Measurements from ENCODE around the gene HCLS1.

DNA sequence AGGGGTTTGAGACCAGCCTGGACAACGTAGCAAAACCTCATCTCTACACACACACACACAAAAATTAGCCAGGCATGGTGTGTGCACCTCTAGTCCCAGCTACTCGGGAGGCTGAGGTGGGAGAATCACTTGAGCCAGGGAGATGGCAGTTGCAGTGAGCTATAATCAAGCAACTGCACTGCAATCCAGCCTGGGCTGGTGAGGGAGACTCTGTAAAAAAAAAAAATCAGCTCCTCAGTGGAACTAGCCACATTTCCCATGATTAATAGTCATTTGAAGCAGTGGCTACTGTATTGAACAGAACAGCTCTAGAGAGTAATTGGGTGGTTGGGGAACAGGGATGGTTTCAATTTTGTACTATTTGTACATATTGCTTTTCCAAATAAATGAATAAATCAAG is 79.0 kb downstream of the HCLS1 start:
- TF ChIP-seq, protein P1, sequence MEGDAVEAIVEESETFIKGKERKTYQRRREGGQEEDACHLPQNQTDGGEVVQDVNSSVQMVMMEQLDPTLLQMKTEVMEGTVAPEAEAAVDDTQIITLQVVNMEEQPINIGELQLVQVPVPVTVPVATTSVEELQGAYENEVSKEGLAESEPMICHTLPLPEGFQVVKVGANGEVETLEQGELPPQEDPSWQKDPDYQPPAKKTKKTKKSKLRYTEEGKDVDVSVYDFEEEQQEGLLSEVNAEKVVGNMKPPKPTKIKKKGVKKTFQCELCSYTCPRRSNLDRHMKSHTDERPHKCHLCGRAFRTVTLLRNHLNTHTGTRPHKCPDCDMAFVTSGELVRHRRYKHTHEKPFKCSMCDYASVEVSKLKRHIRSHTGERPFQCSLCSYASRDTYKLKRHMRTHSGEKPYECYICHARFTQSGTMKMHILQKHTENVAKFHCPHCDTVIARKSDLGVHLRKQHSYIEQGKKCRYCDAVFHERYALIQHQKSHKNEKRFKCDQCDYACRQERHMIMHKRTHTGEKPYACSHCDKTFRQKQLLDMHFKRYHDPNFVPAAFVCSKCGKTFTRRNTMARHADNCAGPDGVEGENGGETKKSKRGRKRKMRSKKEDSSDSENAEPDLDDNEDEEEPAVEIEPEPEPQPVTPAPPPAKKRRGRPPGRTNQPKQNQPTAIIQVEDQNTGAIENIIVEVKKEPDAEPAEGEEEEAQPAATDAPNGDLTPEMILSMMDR (conservative IDR thresholded peaks at IDR 0.05), result no peak
- no peak for TF ChIP-seq ZFX (IDR thresholded peaks at IDR 0.05)

Measured in C4-2B (cell line).